Glutamatergic neuron (in vitro differentiated cells): ENCODE measurements around the gene LHFPL3. TPM values are rescaled to one million over a fixed set of nuclear protein-coding genes. Genes with fewer than 3 reads are reported as not detected.

Experiments used
- DNase-seq: peaks from one replicate; pipeline ENCODE4 v3.0.0; 2022
- H3K27ac Mint-ChIP-seq: one replicate; pipeline ENCODE4 v1.8.0; 2020; ENCODE audit warnings: mild to moderate bottlenecking, mixed read lengths, inconsistent platforms; ENCODE audit not compliant: unreplicated experiment
- H3K27me3 Mint-ChIP-seq: one replicate; pipeline ENCODE4 v1.8.0; 2020; ENCODE audit warnings: mild to moderate bottlenecking, moderate library complexity, mixed read lengths, inconsistent platforms; ENCODE audit not compliant: unreplicated experiment
- H3K36me3 Mint-ChIP-seq: one replicate; pipeline ENCODE4 v1.8.0; 2020; ENCODE audit warnings: mild to moderate bottlenecking, mixed read lengths, inconsistent platforms; ENCODE audit not compliant: unreplicated experiment
- H3K4me1 Mint-ChIP-seq: one replicate; pipeline ENCODE4 v1.8.0; 2020; ENCODE audit warnings: mild to moderate bottlenecking, low read depth, mixed read lengths, inconsistent platforms; ENCODE audit not compliant: unreplicated experiment
- H3K4me3 Mint-ChIP-seq: one replicate; pipeline ENCODE4 v1.8.0; 2020; ENCODE audit warnings: mild to moderate bottlenecking, mixed read lengths, inconsistent platforms; ENCODE audit not compliant: unreplicated experiment
- H3K9me3 Mint-ChIP-seq: one replicate; pipeline ENCODE4 v1.8.0; 2020; ENCODE audit warnings: mild to moderate bottlenecking, moderate library complexity, mixed read lengths, inconsistent platforms; ENCODE audit not compliant: unreplicated experiment
- total RNA-seq: library from RNA; stranded (reverse); fragmentation: NEBNext Ultra II Directional; extraction: Animal tissue kit (Norgen Biotek cat#: 25700); gene quantifications from one replicate; pipeline ENCODE4 v1.2.1, GENCODE V29; 2021; ENCODE audit not compliant: unreplicated experiment
- TF ChIP-seq, protein P1 (sequence below): fragments of 200-600 bp; sonication (generic); IDR thresholded peaks from one replicate; pipeline ENCODE4 v1.5.0; 2021; ENCODE audit not compliant: partially characterized antibody, unreplicated experiment

LHFPL3 gene
- total RNA-seq, 1 donor from 2014 or later: not detected

DNA sequence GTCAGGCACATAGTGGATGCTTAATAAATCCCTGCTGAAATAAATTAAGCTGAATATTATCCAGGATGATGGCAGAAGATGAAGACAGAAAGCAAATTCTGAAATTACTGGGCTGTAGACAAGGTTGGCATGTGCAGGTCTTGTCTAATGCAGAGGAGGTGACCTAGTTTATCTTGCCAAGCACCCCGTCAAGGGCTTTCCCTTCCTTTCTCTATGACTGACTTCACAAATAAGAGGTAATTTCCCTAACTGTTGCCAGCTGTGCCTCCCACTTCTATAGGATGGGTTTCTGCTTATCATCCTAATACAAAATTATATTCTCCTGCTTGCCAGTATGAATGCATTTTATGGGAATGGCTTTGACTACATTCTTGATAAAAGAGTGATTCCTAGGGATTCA is 38.0 kb downstream of the LHFPL3 start:
- Mint-ChIP-seq H3K27ac (no peak overlapping the region), H3K4me3 (no peak overlapping the region), H3K36me3 (no peaks in the 10 kb centered on the region), H3K9me3 (no peaks in the 10 kb centered on the region), H3K27me3 (no peaks in the 10 kb centered on the region), H3K4me1 (peaks cover 12% of the 10 kb centered on the region)
- TF ChIP-seq, protein P1, sequence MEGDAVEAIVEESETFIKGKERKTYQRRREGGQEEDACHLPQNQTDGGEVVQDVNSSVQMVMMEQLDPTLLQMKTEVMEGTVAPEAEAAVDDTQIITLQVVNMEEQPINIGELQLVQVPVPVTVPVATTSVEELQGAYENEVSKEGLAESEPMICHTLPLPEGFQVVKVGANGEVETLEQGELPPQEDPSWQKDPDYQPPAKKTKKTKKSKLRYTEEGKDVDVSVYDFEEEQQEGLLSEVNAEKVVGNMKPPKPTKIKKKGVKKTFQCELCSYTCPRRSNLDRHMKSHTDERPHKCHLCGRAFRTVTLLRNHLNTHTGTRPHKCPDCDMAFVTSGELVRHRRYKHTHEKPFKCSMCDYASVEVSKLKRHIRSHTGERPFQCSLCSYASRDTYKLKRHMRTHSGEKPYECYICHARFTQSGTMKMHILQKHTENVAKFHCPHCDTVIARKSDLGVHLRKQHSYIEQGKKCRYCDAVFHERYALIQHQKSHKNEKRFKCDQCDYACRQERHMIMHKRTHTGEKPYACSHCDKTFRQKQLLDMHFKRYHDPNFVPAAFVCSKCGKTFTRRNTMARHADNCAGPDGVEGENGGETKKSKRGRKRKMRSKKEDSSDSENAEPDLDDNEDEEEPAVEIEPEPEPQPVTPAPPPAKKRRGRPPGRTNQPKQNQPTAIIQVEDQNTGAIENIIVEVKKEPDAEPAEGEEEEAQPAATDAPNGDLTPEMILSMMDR: no peak
- no peak for DNase-seq

DNA sequence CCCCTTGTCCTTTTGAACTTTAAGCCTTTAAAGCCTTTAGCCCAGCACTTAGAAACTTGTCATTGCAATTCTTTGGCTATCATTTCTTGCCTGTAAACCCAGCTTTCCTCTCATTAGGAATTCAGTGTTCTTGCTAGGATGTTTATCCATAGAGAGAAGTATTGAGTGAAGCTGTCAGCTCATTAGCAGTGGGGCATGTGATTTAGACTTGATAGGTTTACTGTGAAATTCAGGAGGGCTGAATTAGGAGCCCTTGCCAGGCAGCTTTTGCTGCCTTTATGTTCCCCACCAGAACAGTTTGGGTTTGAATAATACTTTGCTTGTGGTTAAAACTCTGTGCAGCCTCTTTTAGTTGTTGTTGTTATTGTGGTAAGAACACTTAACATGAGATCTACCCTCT is 39.5 kb downstream of the LHFPL3 start:
- Mint-ChIP-seq H3K4me3 (no peak overlapping the region), H3K27ac (no peak overlapping the region), H3K36me3 (no peaks in the 10 kb centered on the region), H3K9me3 (no peaks in the 10 kb centered on the region), H3K4me1 (peaks cover 12% of the 10 kb centered on the region), H3K27me3 (no peaks in the 10 kb centered on the region)
- TF ChIP-seq, protein P1: no peak
- DNase-seq: no peak

DNA sequence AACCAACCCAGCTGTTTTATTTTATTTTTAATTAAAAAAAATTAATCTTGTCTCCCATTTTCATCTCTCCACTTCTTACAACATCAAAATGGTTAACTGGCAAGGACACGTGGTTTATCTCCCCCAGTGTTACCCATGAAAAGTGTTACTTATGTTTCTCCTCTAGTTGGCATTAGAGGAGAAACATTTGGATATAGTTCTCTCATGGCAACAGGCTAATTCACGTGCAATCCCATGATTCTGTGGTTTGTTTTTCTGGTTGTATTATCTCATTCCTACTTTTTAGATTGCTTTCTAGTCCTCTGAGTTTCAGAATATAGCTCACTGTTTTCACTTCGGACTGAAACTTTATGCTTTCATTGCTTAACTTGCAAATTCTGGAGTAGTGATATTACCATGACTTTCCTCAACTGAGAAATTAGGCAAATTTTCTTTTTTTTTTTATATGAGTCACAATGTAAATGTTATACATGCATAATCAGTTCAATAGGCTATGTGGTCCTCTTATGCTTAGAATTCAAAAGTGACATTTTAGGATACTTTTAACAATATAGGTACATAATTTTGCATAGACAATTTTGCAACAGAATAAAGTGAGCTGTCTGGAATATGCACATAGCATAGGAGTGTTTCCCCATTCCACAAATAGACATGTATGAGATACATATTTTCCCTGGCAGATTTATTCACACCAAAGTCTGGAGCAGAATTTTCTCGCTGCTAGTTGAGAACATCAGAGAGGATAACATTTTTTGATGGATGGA is 43.0 kb downstream of the LHFPL3 start:
- TF ChIP-seq, protein P1: no peak
- DNase-seq: no peak
- H3K9me3 Mint-ChIP-seq: no peaks in the 10 kb centered on the region
- peaks cover 2% of the 10 kb centered on the region for H3K27me3 Mint-ChIP-seq
- H3K36me3 Mint-ChIP-seq: no peaks in the 10 kb centered on the region
- no peak overlapping the region for H3K27ac Mint-ChIP-seq
- peaks cover 12% of the 10 kb centered on the region for H3K4me1 Mint-ChIP-seq
- H3K4me3 Mint-ChIP-seq: no peak overlapping the region

DNA sequence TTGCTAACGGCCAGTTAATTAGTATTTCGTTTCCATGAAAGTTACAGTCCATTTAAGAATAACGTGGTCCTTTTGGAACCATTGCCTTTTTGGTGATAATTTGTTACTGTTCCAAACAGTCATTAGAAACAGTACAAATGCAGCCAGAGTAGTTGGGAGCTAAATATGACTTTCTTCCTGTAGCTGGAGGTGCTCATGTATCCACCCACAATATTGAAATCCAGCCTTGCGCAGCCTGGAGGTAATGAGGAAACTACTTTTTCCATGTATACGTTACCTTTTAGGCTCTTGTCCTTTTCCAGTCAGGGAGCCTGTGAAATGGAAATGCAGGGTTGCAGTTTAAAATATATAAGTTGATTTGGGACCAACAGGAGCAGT is 43.6 kb downstream of the LHFPL3 start:
- H3K27ac Mint-ChIP-seq: no peak overlapping the region
- no peak for DNase-seq
- TF ChIP-seq, protein P1: no peak
- peaks cover 12% of the 10 kb centered on the region for H3K4me1 Mint-ChIP-seq
- peaks cover 2% of the 10 kb centered on the region for H3K27me3 Mint-ChIP-seq
- no peaks in the 10 kb centered on the region for H3K9me3 Mint-ChIP-seq
- H3K36me3 Mint-ChIP-seq: no peaks in the 10 kb centered on the region
- no peak overlapping the region for H3K4me3 Mint-ChIP-seq

DNA sequence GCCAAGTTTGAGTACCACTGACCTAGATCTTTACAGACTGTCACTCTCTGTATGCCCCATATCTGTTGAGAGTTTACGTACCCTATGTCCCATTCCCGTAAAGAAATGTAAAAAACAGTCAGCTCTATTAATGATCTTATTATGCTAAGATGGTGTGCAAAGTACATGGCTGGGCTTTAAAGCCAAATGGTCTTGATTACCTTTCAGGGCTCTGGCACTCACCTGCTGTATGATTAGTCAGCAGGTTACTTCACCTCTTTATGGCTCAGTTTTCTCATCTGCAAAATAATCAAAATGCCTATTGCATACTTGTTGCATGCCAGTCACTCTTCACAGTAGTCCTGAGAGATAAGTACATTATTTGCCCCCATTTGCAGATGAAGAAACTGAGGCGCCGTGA is 54.2 kb downstream of the LHFPL3 start:
- TF ChIP-seq, protein P1: no peak
- Mint-ChIP-seq H3K36me3 (peaks cover 8% of the 10 kb centered on the region), H3K27me3 (no peaks in the 10 kb centered on the region), H3K27ac (no peak overlapping the region), H3K9me3 (no peaks in the 10 kb centered on the region), H3K4me3 (no peak overlapping the region), H3K4me1 (no peaks in the 10 kb centered on the region)
- no peak for DNase-seq
